Smooth muscle cell (in vitro differentiated cells): ENCODE data around the gene PLEKHS1. TPM values are rescaled to one million over a fixed set of nuclear protein-coding genes. Genes with fewer than 3 reads are reported as not detected.
"Not testable (repeated sequence)": the region's sequence is repeated elsewhere in the genome, so short reads cannot be mapped to it uniquely, and the experiment has no call there.

Experiments
- DNase-seq: peaks from one replicate; lab custom pipeline; 2025; ENCODE audit not compliant: unreplicated experiment; lab: John Stamatoyannopoulos, UW
- H2AFZ ChIP-seq: fragments of 200-600 bp; sonication (generic); 2 replicates; pipeline ENCODE4 v1.6.0; 2016; ENCODE audit warnings: antibody characterized with exemption, low read depth, mild to moderate bottlenecking
- H3F3A ChIP-seq: fragments of 200-600 bp; sonication (generic); 2 replicates; pipeline ENCODE4 v1.6.0; 2017; ENCODE audit warnings: antibody characterized with exemption, low read depth
- H3K27ac ChIP-seq: fragments of 200-600 bp; sonication (generic); 2 replicates; pipeline ENCODE4 v1.5.1; 2016; ENCODE audit warnings: low read depth, mild to moderate bottlenecking
- H3K27me3 ChIP-seq: fragments of 200-600 bp; sonication (generic); 2 replicates; pipeline ENCODE4 v1.6.1; 2016; ENCODE audit warnings: low read depth, mild to moderate bottlenecking
- H3K36me3 ChIP-seq: fragments of 200-600 bp; sonication (generic); 2 replicates; pipeline ENCODE4 v1.5.1; 2016; ENCODE audit warnings: low read depth
- H3K4me1 ChIP-seq: fragments of 200-600 bp; sonication (generic); 2 replicates; pipeline ENCODE4 v1.5.1; 2016; ENCODE audit warnings: low read depth
- H3K4me2 ChIP-seq: fragments of 200-600 bp; sonication (generic); 2 replicates; pipeline ENCODE4 v1.6.0; 2016; ENCODE audit warnings: mild to moderate bottlenecking
- H3K4me3 ChIP-seq: fragments of 200-600 bp; sonication (generic); 2 replicates; pipeline ENCODE4 v1.5.1; 2016; ENCODE audit warnings: mild to moderate bottlenecking
- H3K79me2 ChIP-seq: fragments of 200-600 bp; sonication (generic); 2 replicates; pipeline ENCODE4 v1.6.0; 2016; ENCODE audit warnings: low read depth, mild to moderate bottlenecking
- H3K9ac ChIP-seq: fragments of 200-600 bp; sonication (generic); 2 replicates; pipeline ENCODE4 v1.6.0; 2016; ENCODE audit warnings: low read depth
- H3K9me3 ChIP-seq: fragments of 200-600 bp; sonication (generic); replicated peaks from 2 replicates; pipeline ENCODE4 v1.5.1; 2016; ENCODE audit warnings: low read depth
- H4K20me1 ChIP-seq: fragments of 200-600 bp; sonication (generic); 2 replicates; pipeline ENCODE4 v1.6.0; 2016; ENCODE audit warnings: low read depth
- CTCF ChIP-seq: fragments of 200-600 bp; sonication (generic); IDR thresholded peaks from 2 replicates; pipeline ENCODE4 v1.5.1; 2017; ENCODE audit warnings: borderline replicate concordance, mild to moderate bottlenecking, antibody characterized with exemption; ENCODE audit not compliant: insufficient read depth, poor library complexity, severe bottlenecking
- WGBS: methylation state at CpG from one replicate; pipeline ENCODE4 v1.1.7; 2016; ENCODE audit warnings: low lambda C conversion rate; 5-methylcytosine and 5-hydroxymethylcytosine counted together
- microRNA-seq: library from miRNA; unstranded; fragments of <30 nt; microRNA quantifications from one replicate; pipeline ENCODE4, GENCODE V29; 2016; ENCODE audit warnings: borderline number of aligned reads
- polyA plus RNA-seq: library from polyadenylated mRNA; unstranded; fragments of >200 nt; fragmentation: Nextera tagmentation; extraction: Ambion mirVana; gene quantifications from 2 replicates; pipeline ENCODE4 v1.2.1, GENCODE V29; 2016
- small RNA-seq: library from RNA; depleted of rRNA; stranded (forward); fragments of <200 nt; gene quantifications from one replicate; pipeline ENCODE3, GENCODE V24; 2014
- total RNA-seq: library from RNA; depleted of rRNA; stranded (reverse); fragments of >200 nt; gene quantifications from 2 replicates; pipeline ENCODE4 v1.2.3, GENCODE V29; 2014

The PLEKHS1 gene
- total and polyA plus RNA-seq, 2 experiments from 2014 or later = not detected

DNA sequence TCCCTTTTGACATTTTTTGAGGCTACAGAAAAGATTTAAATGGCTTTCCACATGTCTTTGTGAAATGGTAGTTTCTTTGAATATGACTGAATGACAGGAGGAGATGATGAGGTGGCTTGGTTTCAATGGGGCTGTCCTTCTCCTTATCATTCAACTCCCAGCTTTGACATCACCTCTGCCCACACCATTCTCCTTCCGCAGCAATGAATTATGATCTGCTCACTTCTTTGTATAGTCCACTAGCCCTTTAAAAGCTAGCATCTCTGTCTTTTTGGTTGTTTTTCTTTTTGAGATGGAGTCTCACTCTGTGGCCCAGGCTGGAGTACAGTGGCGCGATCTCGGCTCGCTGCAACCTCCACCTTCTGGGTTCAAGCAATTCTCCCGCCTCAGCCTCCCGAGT is 70.7 kb downstream of the PLEKHS1 start:
- no peaks in the 10 kb centered on the region for H3K79me2 ChIP-seq
- no peaks in the 10 kb centered on the region for H4K20me1 ChIP-seq
- no peak overlapping the region for H3K4me3 ChIP-seq
- H3F3A ChIP-seq = peaks cover 4% of the 10 kb centered on the region
- no peak overlapping the region for H3K4me2 ChIP-seq
- TF ChIP-seq CTCF = no peak
- no peaks in the 10 kb centered on the region for H3K9me3 ChIP-seq
- no peaks in the 10 kb centered on the region for H3K27me3 ChIP-seq
- H2AFZ ChIP-seq = no peak overlapping the region
- H3K36me3 ChIP-seq = no peaks in the 10 kb centered on the region
- no peak overlapping the region for H3K27ac ChIP-seq
- H3K9ac ChIP-seq = no peak overlapping the region
- over 99% methylated on average over 7 of the region's 7 CpGs for WGBS
- no peaks in the 10 kb centered on the region for H3K4me1 ChIP-seq
- no peak for DNase-seq

DNA sequence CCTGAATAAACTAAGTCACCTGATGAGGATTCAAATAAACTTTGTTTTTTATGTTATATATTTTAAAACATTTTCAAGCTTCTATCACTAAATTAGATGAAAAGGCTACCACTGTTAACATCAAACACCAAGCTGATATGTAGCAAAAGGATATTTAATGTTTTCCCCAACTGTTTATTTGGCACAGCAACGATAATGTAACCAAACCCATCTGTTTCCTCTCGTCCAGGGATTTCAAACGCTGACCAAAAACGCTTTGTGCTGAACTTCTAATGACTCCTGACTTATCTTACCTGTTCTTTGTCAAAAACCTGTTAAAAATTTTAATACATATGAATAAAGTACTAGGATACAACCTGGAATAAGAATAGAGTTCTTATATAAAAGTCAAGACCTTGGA is 71.9 kb downstream of the PLEKHS1 start:
- WGBS = 59% methylated on average over 4 of the region's 4 CpGs
- H3K27me3 ChIP-seq = no peaks in the 10 kb centered on the region
- H2AFZ ChIP-seq = no peak overlapping the region
- H3K9ac ChIP-seq = no peak overlapping the region
- TF ChIP-seq CTCF = no peak
- H3K4me1 ChIP-seq = no peaks in the 10 kb centered on the region
- H3K4me2 ChIP-seq = no peak overlapping the region
- no peak for DNase-seq
- no peaks in the 10 kb centered on the region for H3K36me3 ChIP-seq
- H3K4me3 ChIP-seq = no peak overlapping the region
- peaks cover 4% of the 10 kb centered on the region for H3F3A ChIP-seq
- no peaks in the 10 kb centered on the region for H3K9me3 ChIP-seq
- no peak overlapping the region for H3K27ac ChIP-seq
- H3K79me2 ChIP-seq = no peaks in the 10 kb centered on the region
- no peaks in the 10 kb centered on the region for H4K20me1 ChIP-seq

DNA sequence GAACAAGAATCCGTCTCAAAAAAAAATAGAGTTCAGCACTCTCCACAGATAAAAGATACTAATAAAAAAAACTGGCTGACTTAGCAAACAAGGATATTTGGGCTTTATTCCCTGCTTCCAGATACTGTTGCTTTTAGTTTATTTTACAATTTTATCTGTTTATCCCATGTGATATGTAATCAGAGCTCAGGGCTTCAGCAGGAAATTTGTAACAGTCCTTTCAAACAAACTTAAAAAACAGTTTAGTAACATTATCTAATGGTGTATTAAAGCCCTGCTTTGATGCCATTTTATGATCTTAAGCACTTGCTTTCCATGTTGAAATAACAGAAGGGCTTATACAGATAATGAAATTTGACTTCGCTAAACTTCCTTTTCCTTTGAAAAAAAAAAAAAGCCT is 74.3 kb downstream of the PLEKHS1 start:
- no peak overlapping the region for H3K27ac ChIP-seq
- no peak for TF ChIP-seq CTCF
- H3F3A ChIP-seq = no peaks in the 10 kb centered on the region
- no peak overlapping the region for H3K4me3 ChIP-seq
- H3K4me2 ChIP-seq = peak overlapping the region; percentile 0
- no peak overlapping the region for H3K9ac ChIP-seq
- no peaks in the 10 kb centered on the region for H3K4me1 ChIP-seq
- no peaks in the 10 kb centered on the region for H4K20me1 ChIP-seq
- no peaks in the 10 kb centered on the region for H3K36me3 ChIP-seq
- H2AFZ ChIP-seq = no peak overlapping the region
- H3K27me3 ChIP-seq = no peaks in the 10 kb centered on the region
- no peak for DNase-seq
- H3K9me3 ChIP-seq = no peaks in the 10 kb centered on the region
- WGBS = 32% methylated on average over 2 of the region's 2 CpGs
- H3K79me2 ChIP-seq = no peaks in the 10 kb centered on the region

DNA sequence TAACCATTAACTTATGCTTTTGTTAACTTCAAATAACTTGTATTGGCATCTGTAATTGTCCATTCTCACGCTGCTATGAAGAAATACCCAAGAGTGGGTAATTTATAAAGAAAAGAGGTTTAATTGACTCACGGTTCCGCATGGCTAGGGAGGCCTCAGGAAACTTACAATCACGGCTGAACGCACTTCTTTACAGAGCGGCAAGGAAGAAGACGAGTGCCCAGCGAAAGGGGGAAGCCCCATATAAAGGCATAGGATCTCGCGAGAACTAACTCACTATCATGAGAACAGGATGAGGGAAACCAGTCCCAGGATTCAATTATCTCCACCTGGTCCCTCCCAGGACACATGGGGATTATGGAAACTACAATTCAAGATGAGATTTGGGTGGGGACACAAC is 77.1 kb downstream of the PLEKHS1 start:
- not testable (repeated sequence) for H3K9me3 ChIP-seq, H3K27me3 ChIP-seq, H3K27ac ChIP-seq, H3K4me3 ChIP-seq, H3K79me2 ChIP-seq, H4K20me1 ChIP-seq, H3K9ac ChIP-seq, DNase-seq, H2AFZ ChIP-seq, H3F3A ChIP-seq, H3K4me2 ChIP-seq, H3K36me3 ChIP-seq, H3K4me1 ChIP-seq
- WGBS = 95% methylated on average over 10 of the region's 10 CpGs

Small RNAs within 50 kb of the gene (microRNA-seq; reads per million reads assigned to microRNA genes)
- gene MIR4483 = not detected

Small RNAs within 50 kb of the gene (small RNA-seq; reads per million reads assigned to genes)
- gene RF00560 = 0.29 reads per million, percentile 5 among the genes with 10 or more reads in this experiment

Other genes starting within 250 kb of the PLEKHS1 start
- gene HABP2, start 198.6 kb upstream of the PLEKHS1 start, total RNA-seq = not detected in 2 replicates
- 0.05 TPM in 1 of 2 replicates, not detected in the other for gene HABP2, start 198.6 kb upstream of the PLEKHS1 start, polyA plus RNA-seq
- gene NRAP, start 87.6 kb upstream of the PLEKHS1 start, total RNA-seq = not detected in 2 replicates
- not detected in 2 replicates for gene NRAP, start 87.6 kb upstream of the PLEKHS1 start, polyA plus RNA-seq
- 21.5 and 25.8 TPM in 2 replicates for gene CASP7, start 71.8 kb upstream of the PLEKHS1 start, total RNA-seq
- 12.3 and 16.2 TPM in 2 replicates for gene CASP7, start 71.8 kb upstream of the PLEKHS1 start, polyA plus RNA-seq
- gene DCLRE1A, start 102.4 kb downstream of the PLEKHS1 start, total RNA-seq = 3.8 and 5.4 TPM in 2 replicates
- 1.2 and 2.4 TPM in 2 replicates for gene DCLRE1A, start 102.4 kb downstream of the PLEKHS1 start, polyA plus RNA-seq
- 14.4 and 27.7 TPM in 2 replicates for gene NHLRC2, start 103.0 kb downstream of the PLEKHS1 start, total RNA-seq
- gene NHLRC2, start 103.0 kb downstream of the PLEKHS1 start, polyA plus RNA-seq = 3.9 and 5.1 TPM in 2 replicates